Tibial artery (tissue), 4 donors: Measurements from ENCODE around the gene C1orf53.
"Not testable (repeated sequence)": the region's sequence is repeated elsewhere in the genome, so short reads cannot be mapped to it uniquely, and the experiment has no call there.

ENCODE experiments used
- DNase-seq, 2 donors: peaks; one replicate each; pipeline ENCODE4 v3.0.0-alpha.2; 2019
- H3K27ac ChIP-seq, 2 donors: fragments of 200-600 bp; sonication (generic) in 1 of 2; 1 replicate in 1 of 2; 2 replicates in 1 of 2; pipeline ENCODE4 v1.5.1; 2018 to 2019; ENCODE audit warnings: mild to moderate bottlenecking in 1 of 2
- H3K27me3 ChIP-seq, 2 donors: fragments of 200-600 bp; sonication (generic) in 1 of 2; one replicate each; pipeline versions ENCODE4 v1.5.1 to v1.6.0; 2016 to 2019
- H3K36me3 ChIP-seq, 3 donors: fragments of 200-600 bp; sonication (generic) in 2 of 3; one replicate each; pipeline ENCODE4 v1.5.1; 2016 to 2019; ENCODE audit warnings: mild to moderate bottlenecking in 2 of 3
- H3K4me1 ChIP-seq, 4 donors: fragments of 200-600 bp; sonication (generic) in 2 of 4; 1 replicate in 3 of 4; 2 replicates in 1 of 4; pipeline ENCODE4 v1.5.1; 2016 to 2019
- H3K4me3 ChIP-seq, 2 donors: fragments of 200-600 bp; sonication (generic) in 1 of 2; 1 replicate in 1 of 2; 2 replicates in 1 of 2; pipeline ENCODE4 v1.5.1; 2018 to 2019; ENCODE audit warnings: mild to moderate bottlenecking in 2 of 2
- H3K9me3 ChIP-seq, 3 donors: fragments of 200-600 bp; sonication (generic) in 1 of 3; one replicate each; pipeline ENCODE4 v1.5.1; 2016 to 2019
- CTCF ChIP-seq, 2 experiments: fragments of 200-600 bp in 1 of 2; fragments of 450-650 bp in 1 of 2; IDR thresholded peaks; one replicate each; pipeline ENCODE4 v1.5.1; 2017 to 2019; ENCODE audit warnings: antibody characterized with exemption in 2 of 2, mild to moderate bottlenecking in 1 of 2, moderate library complexity in 1 of 2
- intact Hi-C: fragments of 100-400 bp; cut with DNase I; formaldehyde crosslinking; loops from one replicate; pipeline ENCODE4 v1.15.0; 2023; ENCODE audit warnings: low total_unique reads

The C1orf53 gene

DNA sequence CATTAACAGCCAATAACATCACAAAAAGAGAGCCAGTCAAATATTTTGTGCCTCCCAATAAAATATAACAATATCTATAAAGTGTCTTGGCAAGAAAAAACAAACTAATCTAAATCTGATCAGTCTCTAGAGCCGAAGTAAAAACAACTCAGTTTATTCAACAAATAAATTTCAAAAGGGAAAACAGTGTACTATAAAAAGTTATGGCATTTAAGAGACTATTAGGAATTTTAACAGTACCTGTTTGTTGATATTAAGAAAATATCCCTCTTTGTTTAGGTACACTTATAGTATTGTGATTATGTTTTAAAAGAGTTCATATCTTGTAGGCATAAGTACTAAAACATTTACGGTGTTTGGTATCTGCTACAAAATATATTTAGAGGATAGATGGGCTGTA lies 36.6 kb upstream of the C1orf53 start:
- no peak overlapping the region for H3K27ac ChIP-seq
- H3K36me3 ChIP-seq: no peaks in the 10 kb centered on the region
- no peak for TF ChIP-seq CTCF (IDR thresholded peaks at IDR 0.05)
- H3K4me1 ChIP-seq: no peaks in the 10 kb centered on the region
- no peaks in the 10 kb centered on the region for H3K9me3 ChIP-seq
- H3K27me3 ChIP-seq: no peaks in the 10 kb centered on the region
- intact Hi-C loops: no loop called here
- no peak overlapping the region for H3K4me3 ChIP-seq
- DNase-seq: no peak

GRCh38 chr1:197868751-197869489 lies 33.5 kb upstream of the C1orf53 start:
- Histone ChIP-seq H3K36me3 (no peaks in the 10 kb centered on the region), H3K4me3 (no peak overlapping the region), H3K9me3 (peaks cover 0 to 4% (median 0%) of the 10 kb centered on the region in 3 donors), H3K27ac (no peak overlapping the region), H3K4me1 (no peaks in the 10 kb centered on the region), H3K27me3 (no peaks in the 10 kb centered on the region)
- DNase-seq: no peak
- intact Hi-C loops: no loop called here
- TF ChIP-seq CTCF (IDR thresholded peaks at IDR 0.05): peak; percentile 37 to 53

DNA sequence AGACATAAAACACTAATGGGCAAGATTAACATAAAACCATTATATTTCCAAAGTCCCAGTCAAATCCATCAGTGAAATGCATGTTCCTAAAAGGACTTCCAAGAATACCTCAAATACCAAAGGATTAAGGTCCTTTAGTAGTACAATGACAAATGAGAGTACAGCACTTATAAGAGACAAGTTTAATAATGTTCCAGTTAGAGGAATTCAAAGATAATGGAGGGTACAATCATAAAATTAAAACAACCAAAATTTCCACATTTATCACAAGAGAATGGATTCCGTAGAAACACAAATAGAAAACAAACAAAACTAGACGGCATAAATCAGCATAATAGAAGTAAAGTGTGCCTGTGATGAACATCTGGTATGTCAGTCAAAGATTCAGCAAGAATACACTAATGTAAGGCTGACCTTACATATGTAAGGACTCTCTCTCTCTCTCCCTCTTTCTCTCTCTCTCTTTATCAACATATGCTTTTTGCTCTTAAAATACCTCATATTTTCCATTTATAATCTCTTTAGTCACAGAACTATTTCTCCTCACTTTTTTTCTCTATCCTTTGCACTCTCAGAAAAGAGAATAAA lies 32.8 kb upstream of the C1orf53 start:
- Histone ChIP-seq H3K36me3 (no peaks in the 10 kb centered on the region), H3K27me3 (no peaks in the 10 kb centered on the region), H3K4me1 (no peaks in the 10 kb centered on the region), H3K9me3 (peaks cover 0 to 4% (median 0%) of the 10 kb centered on the region in 3 donors), H3K27ac (no peak overlapping the region), H3K4me3 (no peak overlapping the region)
- DNase-seq: no peak
- no peak for TF ChIP-seq CTCF (IDR thresholded peaks at IDR 0.05)
- intact Hi-C loops: no loop called here

- no peak overlapping the region for H3K27ac ChIP-seq
- no peaks in the 10 kb centered on the region for H3K36me3 ChIP-seq
- TF ChIP-seq CTCF (IDR thresholded peaks at IDR 0.05): no peak
- DNase-seq: no peak
- peaks cover 0 to 10% (median 3%) of the 10 kb centered on the region in 3 donors for H3K9me3 ChIP-seq
- intact Hi-C loops: no loop called here
- H3K4me1 ChIP-seq: no peaks in the 10 kb centered on the region
- H3K27me3 ChIP-seq: no peaks in the 10 kb centered on the region
- no peak overlapping the region for H3K4me3 ChIP-seq
These were observed 25.5 kb upstream of the C1orf53 start for GRCh38 chr1:197876894-197877293.

DNA sequence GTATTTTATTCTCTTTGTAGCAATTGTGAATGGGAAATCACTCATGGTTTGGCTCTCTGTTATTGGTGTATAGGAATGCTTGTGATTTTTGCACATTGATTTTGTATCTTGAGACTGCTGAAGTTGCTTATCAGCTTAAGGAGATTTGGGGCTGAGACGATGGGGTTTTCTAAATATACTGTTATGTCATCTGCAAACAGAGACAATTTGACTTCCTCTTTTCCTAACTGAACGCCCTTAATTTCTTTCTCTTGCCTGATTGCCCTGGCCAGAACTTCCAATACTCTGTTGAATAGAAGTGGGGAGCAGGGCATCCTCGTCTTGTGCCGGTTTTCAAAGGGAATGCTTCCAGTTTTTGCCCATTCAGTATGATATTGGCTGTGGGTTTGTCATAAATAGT lies 22.0 kb upstream of the C1orf53 start:
- DNase-seq, H3K4me1 ChIP-seq, H3K4me3 ChIP-seq, H3K9me3 ChIP-seq, H3K36me3 ChIP-seq, intact Hi-C loops, H3K27me3 ChIP-seq, H3K27ac ChIP-seq: not testable (repeated sequence)

DNA sequence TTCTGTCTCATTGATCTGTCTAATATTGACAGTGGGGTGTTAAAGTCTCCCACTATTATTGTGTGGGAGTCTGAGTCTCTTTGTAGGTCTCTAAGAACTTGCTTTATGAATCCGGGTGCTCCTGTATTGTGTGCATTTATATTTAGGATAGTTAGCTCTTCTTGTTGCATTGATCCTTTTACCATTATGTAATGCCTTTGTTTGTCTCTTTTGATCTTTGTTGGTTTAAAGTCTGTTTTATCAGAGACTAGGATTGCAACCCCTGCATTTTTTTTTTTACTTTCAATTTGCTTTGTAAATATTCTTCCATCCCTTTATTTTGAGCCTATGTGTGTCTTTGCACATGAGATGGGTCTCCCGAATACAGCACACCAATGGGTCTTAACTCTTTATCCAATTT lies 20.2 kb upstream of the C1orf53 start:
- H3K4me1 ChIP-seq, intact Hi-C loops, H3K27ac ChIP-seq, H3K27me3 ChIP-seq, H3K4me3 ChIP-seq, DNase-seq, H3K36me3 ChIP-seq, H3K9me3 ChIP-seq: not testable (repeated sequence)
